IPS-20b (cell line): ENCODE data around the gene KDM2B.

Source experiments
- H3K27ac ChIP-seq: one replicate; pipeline ENCODE4 v1.5.1; 2013; ENCODE audit warnings: low read length
- H3K27me3 ChIP-seq: 2 replicates; pipeline ENCODE4 v1.6.1; 2013; ENCODE audit warnings: mild to moderate bottlenecking, low read length, inconsistent platforms; ENCODE audit not compliant: insufficient read depth
- H3K36me3 ChIP-seq: 2 replicates; pipeline ENCODE4 v1.6.1; 2013; ENCODE audit warnings: low read depth, mild to moderate bottlenecking, inconsistent platforms, low read length, moderate library complexity; ENCODE audit not compliant: insufficient read depth
- H3K4me1 ChIP-seq: 2 replicates; pipeline ENCODE4 v1.6.1; 2013; ENCODE audit warnings: mild to moderate bottlenecking, control low read depth, inconsistent platforms, low read length, moderate library complexity; ENCODE audit not compliant: insufficient read depth
- H3K4me3 ChIP-seq: 2 replicates; pipeline ENCODE4 v1.5.1; 2013; ENCODE audit warnings: mild to moderate bottlenecking, low read length, inconsistent platforms
- H3K9ac ChIP-seq: 2 replicates; pipeline ENCODE4 v1.6.1; 2013; ENCODE audit warnings: low read depth, mild to moderate bottlenecking, inconsistent platforms, low read length, moderate library complexity
- H3K9me3 ChIP-seq: 2 replicates; pipeline ENCODE4 v1.6.1; 2013; ENCODE audit warnings: mild to moderate bottlenecking, low read depth, low read length, inconsistent platforms; ENCODE audit not compliant: insufficient read depth

KDM2B gene

GRCh38 chr12:121582583-121583333 is 1.9 kb upstream of the KDM2B start:
- Histone ChIP-seq H3K27me3 (no peaks in the 10 kb centered on the region), H3K4me3 (peak overlapping the region; percentile 90), H3K4me1 (peaks cover 12% of the 10 kb centered on the region), H3K36me3 (no peaks in the 10 kb centered on the region), H3K27ac (peak overlapping the region; percentile 87), H3K9me3 (no peaks in the 10 kb centered on the region), H3K9ac (peak overlapping the region; percentile 87)

- H3K9ac ChIP-seq: peak overlapping the region; percentile 87
- peaks cover 15% of the 10 kb centered on the region for H3K4me1 ChIP-seq
- H3K4me3 ChIP-seq: peak overlapping the region; percentile 90
Measured at GRCh38 chr12:121581686-121582429, 1.0 kb upstream of the KDM2B start.

GRCh38 chr12:121579981-121580868 is 598 bp downstream of the KDM2B start:
- Histone ChIP-seq H3K27me3 (no peaks in the 10 kb centered on the region), H3K9me3 (no peaks in the 10 kb centered on the region), H3K4me3 (peak overlapping the region; percentile 90), H3K36me3 (peaks cover 10% of the 10 kb centered on the region), H3K4me1 (peaks cover 30% of the 10 kb centered on the region), H3K27ac (peak overlapping the region; percentile 80), H3K9ac (peak overlapping the region; percentile 96)

More at GRCh38 chr12:121581686-121582429, 1.0 kb upstream of the KDM2B start:
- Histone ChIP-seq H3K36me3 (no peaks in the 10 kb centered on the region), H3K27ac (peak overlapping the region; percentile 80), H3K9me3 (no peaks in the 10 kb centered on the region), H3K27me3 (no peaks in the 10 kb centered on the region)

GRCh38 chr12:121579190-121579791 is 1.5 kb downstream of the KDM2B start:
- H3K36me3 ChIP-seq: peaks cover 19% of the 10 kb centered on the region
- H3K4me1 ChIP-seq: peaks cover 32% of the 10 kb centered on the region
- H3K4me3 ChIP-seq: peak overlapping the region; percentile 90
- H3K9me3 ChIP-seq: no peaks in the 10 kb centered on the region
- H3K27me3 ChIP-seq: no peaks in the 10 kb centered on the region
- peak overlapping the region; percentile 80 for H3K27ac ChIP-seq
- peak overlapping the region; percentile 96 for H3K9ac ChIP-seq

- Histone ChIP-seq H3K9me3 (no peaks in the 10 kb centered on the region), H3K27me3 (no peaks in the 10 kb centered on the region), H3K9ac (peak overlapping the region; percentile 96), H3K36me3 (peaks cover 27% of the 10 kb centered on the region), H3K27ac (peak overlapping the region; percentile 71), H3K4me1 (peaks cover 26% of the 10 kb centered on the region), H3K4me3 (peak overlapping the region; percentile 90)
Measured at GRCh38 chr12:121578230-121579189, 2.3 kb downstream of the KDM2B start.

GRCh38 chr12:121577443-121578180 is 3.2 kb downstream of the KDM2B start:
- H3K9ac ChIP-seq: peak overlapping the region; percentile 96

GRCh38 chr12:121576851-121577391 is 3.9 kb downstream of the KDM2B start:
- H3K27ac ChIP-seq: peak overlapping the region; percentile 93
- H3K9me3 ChIP-seq: no peaks in the 10 kb centered on the region
- peak overlapping the region; percentile 96 for H3K9ac ChIP-seq
- H3K4me3 ChIP-seq: peak overlapping the region; percentile 90
- peaks cover 40% of the 10 kb centered on the region for H3K36me3 ChIP-seq
- no peaks in the 10 kb centered on the region for H3K27me3 ChIP-seq
- peaks cover 19% of the 10 kb centered on the region for H3K4me1 ChIP-seq

More at GRCh38 chr12:121577443-121578180, 3.2 kb downstream of the KDM2B start:
- H3K36me3 ChIP-seq: peaks cover 33% of the 10 kb centered on the region
- H3K4me3 ChIP-seq: peak overlapping the region; percentile 90
- H3K4me1 ChIP-seq: peaks cover 19% of the 10 kb centered on the region
- H3K9me3 ChIP-seq: no peaks in the 10 kb centered on the region
- H3K27me3 ChIP-seq: no peaks in the 10 kb centered on the region
- peak overlapping the region; percentile 71 for H3K27ac ChIP-seq

- Histone ChIP-seq H3K9ac (peak overlapping the region; percentile 96), H3K4me3 (peak overlapping the region; percentile 90), H3K27ac (peak overlapping the region; percentile 93), H3K9me3 (no peaks in the 10 kb centered on the region), H3K4me1 (peaks cover 19% of the 10 kb centered on the region), H3K27me3 (no peaks in the 10 kb centered on the region), H3K36me3 (peaks cover 48% of the 10 kb centered on the region)
Measured at GRCh38 chr12:121575952-121576625, 4.7 kb downstream of the KDM2B start.

GRCh38 chr12:121575051-121575450 is 5.8 kb downstream of the KDM2B start:
- H3K27me3 ChIP-seq: no peaks in the 10 kb centered on the region
- no peak overlapping the region for H3K9ac ChIP-seq
- H3K36me3 ChIP-seq: peaks cover 58% of the 10 kb centered on the region
- no peak overlapping the region for H3K4me3 ChIP-seq
- H3K27ac ChIP-seq: no peak overlapping the region
- H3K9me3 ChIP-seq: no peaks in the 10 kb centered on the region
- peaks cover 19% of the 10 kb centered on the region for H3K4me1 ChIP-seq
